ENCODE data around the gene DSE.

The DSE gene

DNA sequence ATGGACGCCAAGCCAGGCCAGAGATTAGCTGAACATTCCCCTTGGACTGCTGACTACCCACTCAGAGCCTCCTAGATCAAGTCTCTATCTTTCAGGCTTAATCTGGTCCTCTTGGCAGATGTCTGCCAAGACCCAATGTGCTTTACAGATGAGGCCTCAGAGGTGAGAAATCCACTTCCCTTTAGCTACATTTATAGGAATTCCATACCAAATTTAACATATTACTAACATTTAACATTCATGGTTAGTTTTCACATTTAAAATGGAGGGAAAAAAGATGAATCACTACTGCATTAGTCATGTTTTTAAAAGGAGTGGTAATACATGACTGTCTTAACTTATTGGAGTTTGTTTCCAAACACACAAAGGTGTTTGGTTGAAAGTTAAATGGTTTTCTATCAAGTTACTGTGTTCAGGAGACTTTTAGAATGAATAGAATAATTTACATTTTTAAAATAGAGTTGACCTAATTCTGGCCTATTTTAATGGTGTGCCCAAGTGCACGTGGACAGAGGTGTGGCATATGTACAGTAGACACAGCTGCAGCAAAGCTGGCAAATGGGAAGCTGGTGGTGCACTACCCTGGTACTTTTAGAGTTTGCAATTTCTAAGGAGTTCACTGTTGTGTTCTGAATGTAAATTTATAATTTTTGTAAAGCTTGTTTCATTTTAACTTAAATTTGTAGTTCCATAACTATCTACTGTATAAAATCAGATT is 48.5 kb downstream of the DSE start:
- no peak for FAIRE-seq

DNA sequence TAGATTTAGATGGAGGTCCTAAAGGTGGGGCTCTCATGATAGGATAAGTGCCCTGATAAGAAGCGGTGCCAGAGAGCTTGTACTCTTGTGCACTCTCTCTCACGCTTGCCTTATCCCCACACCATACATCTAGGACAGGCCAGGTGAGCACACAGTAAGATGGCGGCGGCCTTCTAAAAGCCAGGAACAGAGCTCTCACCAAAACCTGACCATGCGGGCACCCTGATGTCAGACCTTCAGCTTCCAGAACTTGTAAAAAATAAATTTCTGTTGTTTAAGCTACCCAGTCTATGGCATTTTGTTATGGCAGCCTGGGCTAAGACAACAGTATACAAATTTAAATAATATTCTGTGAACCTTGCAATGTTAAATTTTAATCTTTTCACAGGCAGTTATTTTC is 49.6 kb downstream of the DSE start:
- no peak for FAIRE-seq

DNA sequence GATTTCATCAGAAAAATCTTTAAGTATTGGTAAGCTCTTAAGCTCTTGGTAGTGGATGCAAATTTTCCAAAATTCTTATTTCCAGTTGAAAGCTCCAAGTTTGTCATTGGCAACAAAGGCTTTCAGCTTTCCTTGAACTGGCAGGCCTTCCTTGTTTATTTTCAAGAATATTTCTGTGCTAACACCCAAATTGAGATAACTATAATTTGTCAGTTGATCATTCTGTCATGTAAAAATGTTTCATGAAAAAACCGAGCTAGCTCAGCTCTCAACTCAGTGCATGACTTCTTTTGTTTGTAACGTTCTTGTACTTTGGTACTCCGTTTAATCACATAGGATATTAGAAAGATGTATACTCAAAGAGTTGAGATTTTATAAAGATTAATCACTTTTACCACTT is 51.5 kb downstream of the DSE start:
- FAIRE-seq = no peak

DNA sequence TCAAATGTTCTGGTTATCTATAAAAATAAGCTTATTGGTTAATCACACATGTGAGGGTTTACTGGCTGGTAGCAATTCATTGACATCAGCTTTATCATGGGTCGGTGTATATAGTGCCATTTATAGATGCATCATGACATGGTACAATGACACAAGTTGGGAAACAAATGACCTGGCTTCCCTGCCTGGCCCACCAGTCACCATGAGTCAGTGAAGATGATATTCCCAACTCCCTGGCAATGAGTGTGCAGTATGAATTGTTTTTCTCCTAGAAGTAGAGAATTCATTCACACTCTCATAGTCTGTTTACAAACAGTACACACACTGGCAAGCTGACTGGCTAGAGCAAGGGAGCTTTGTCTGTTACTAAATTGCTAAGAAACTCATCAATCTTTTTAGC is 53.3 kb downstream of the DSE start:
- no peak for FAIRE-seq

DNA sequence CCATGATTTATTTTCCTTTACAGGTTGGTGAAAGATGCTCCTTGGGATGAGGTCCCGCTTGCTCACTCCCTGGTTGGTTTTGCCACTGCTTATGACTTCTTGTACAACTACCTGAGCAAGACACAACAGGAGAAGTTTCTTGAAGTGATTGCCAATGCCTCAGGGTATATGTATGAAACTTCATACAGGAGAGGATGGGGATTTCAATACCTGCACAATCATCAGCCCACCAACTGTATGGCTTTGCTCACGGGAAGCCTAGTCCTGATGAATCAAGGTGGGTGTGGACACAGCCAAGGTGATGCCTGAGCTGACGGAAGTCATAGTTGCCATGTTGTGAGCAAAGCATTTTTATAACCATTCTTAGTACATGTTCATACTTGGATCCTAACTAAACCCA is 55.8 kb downstream of the DSE start:
- no peak for FAIRE-seq

DNA sequence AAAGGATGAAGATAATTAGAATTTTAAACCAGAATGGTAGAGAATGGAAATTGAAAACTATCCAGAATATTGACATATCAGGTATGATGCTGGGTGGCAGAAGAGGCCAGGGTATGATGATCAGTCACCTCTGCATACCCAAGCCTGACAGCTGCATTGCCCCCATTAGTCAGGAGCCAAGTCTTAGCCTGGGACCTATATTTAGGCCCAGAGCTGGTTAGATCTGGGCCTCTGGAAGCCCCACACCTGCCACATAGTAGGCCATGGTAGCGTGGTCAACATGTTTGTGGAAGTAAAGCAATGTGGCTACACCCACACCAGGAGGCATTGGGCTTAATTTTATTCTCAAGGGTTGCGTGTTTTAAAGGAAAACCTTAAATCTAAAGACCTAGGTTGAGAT is 58.4 kb downstream of the DSE start:
- FAIRE-seq = no peak

DNA sequence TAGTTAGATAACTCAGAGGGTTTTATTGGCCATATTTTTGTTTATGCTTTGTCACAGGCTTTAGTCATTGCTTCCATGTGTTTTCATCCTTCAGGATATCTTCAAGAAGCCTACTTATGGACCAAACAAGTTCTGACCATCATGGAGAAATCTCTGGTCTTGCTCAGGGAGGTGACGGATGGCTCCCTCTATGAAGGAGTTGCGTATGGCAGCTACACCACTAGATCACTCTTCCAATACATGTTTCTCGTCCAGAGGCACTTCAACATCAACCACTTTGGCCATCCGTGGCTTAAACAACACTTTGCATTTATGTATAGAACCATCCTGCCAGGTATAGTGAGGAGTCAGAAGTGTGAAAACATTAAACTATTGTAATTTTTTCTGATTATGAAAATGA is 60.1 kb downstream of the DSE start:
- no peak for FAIRE-seq

DNA sequence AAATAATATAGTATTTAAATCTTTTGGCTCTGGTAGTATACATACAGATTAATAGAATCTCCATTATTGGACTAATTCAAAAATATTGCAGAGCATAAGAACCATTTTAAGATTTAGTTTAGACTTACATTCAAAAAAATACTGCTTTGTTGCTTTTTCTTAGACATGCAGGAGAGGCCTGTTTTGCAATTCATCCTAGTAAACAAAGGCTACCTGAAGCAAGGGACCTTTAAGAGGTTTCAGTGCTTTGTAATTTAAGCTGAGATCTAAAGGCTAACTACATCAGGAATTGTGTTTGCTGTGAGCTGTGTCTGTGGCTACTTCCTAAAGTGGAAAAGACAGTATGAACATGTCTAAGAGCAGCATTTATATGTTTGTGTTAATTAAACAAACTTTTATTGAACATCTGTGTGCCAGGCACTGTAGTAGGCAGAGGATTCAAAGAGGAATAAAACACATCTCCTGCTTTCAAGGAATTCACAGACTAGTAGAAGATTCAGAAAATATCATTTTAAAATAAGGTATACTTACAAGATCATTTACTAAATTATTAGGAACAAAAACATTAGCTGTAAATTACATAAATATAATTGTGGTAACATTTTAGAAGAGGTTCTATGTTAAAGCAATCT is 61.3 kb downstream of the DSE start:
- FAIRE-seq = no peak

DNA sequence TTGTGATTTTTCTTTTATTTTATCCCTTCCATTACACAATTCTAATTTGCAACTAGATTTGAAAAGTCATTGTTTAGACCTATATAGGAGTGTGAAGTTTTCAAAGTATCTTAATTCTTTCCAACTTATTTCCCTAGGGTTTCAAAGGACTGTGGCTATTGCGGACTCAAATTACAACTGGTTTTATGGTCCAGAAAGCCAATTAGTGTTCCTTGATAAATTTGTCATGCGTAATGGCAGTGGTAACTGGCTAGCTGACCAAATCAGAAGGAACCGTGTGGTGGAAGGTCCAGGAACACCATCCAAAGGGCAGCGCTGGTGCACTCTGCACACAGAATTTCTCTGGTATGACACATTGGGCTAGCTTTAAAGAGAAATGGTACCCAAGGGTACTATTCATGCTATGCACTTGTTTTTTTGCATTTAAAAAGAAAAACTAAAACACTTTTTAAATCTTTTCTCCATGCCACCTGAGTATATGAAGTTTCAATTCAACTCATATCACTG is 62.5 kb downstream of the DSE start:
- no peak for FAIRE-seq

DNA sequence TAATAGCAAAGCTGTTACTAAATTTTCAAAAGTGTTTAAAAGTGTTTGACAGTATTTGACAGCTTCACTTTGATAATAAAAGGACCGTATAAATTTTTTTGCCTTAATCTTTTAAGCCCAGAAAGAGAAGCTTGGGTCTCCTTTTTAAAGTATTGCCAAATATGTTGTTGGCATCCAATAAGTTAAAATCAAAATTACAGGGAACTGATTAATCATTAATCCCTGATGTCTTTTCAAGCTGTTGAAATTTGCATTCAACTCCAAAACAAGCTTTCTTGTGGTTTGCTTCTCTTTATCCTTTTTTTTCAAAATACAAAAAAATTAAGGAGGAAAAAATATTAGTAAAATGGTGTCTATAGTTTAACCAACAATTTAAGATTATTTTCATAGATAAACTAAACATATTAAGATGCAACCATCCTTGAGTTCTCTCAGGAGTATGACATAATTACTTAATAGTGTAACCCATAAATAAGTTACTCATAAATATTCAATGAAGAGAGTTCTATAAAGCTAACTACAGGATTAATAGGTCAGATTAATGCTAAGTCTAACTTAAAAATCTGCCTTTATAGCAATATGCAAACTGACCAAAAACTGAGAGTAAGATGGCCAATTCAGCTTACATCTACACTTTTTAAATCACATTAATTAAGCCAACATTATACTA is 63.4 kb downstream of the DSE start:
- no peak for FAIRE-seq

DNA sequence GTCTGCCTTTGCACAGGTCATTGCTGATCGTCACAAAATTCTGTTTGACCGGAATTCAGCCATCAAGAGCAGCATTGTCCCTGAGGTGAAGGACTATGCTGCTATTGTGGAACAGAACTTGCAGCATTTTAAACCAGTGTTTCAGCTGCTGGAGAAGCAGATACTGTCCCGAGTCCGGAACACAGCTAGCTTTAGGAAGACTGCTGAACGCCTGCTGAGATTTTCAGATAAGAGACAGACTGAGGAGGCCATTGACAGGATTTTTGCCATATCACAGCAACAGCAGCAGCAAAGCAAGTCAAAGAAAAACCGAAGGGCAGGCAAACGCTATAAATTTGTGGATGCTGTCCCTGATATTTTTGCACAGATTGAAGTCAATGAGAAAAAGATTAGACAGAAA is 65.8 kb downstream of the DSE start:
- FAIRE-seq = no peak

DNA sequence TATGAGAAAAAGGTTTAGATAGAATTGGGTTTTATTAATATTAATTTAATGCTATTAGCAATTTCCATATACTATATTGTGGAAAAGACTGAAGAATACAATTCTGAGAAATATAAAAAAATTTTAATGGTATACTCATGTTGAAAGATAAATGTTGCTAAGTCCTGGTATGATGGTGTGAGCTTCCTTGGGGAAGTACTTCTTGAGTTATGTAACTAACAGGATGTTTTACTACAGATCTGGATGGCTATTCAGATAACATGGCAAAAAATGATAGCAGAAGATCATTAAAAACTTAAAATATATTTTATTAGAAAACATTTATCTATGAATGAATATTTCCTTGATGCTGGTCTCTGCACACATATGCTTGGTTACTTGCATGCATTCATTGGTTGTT is 66.9 kb downstream of the DSE start:
- no peak for FAIRE-seq

DNA sequence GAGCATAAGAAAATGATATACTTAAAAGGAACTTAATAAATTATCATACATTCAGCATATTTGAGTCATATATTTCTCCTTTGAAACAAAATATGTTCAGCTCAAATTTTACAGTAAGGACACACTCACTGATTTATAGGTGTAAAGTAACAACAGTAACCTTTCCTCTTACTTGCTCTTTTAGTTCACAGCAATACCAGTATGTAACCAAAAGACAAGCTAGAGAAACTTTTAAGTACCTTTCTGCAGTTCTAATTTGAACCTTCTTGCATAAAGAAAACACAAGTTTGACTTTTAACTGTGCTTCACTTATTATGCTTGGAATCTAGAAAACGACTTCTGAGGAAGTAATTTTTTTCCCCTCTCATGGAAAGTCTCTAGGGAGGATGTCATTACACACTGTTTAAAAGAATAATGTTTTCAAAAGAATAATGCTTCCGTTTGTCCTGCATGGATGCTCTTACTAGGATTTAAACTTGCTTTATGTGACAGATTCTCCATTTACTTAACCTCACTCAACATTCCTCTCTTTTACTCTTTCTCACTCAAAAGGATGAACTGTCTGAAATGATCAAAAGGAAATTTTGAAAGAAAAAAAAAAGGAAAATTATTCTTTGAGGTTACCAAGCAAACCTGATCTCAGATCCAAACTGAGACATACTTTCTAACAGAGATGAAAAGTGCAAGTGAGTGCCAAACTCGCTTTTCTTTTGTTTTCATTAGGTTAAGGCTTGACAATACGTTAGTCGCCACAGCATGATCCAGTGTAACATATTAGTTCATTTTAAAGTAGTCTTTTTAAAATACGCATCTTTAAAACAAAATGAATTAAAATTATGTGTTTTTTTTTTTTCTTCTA is 68.1 kb downstream of the DSE start:
- FAIRE-seq = no peak

DNA sequence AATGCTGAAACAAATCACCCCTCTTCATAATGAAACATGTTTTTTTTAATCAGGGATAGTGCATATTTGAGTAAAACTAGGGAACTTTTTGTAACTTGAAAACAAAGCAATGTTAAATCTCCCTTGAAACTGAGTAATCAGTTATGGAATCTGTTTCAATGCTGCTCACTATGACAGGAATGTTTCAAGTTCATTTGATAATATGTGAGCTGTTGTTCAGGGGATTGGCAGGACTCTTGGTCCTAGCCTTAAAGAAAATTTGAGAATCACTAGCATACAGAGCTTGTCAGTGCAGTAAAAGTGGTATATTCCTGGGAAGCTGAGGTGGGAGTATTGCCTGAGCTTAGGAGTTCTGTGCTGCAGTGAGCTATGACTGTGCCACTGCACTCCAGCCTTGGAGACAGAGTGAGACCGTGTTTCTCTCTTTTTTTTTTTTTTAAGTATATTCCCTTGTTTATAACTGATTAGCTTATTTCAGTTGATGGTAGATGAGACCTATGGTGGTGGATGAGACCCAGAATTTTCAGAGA is 68.8 kb downstream of the DSE start:
- FAIRE-seq = no peak

DNA sequence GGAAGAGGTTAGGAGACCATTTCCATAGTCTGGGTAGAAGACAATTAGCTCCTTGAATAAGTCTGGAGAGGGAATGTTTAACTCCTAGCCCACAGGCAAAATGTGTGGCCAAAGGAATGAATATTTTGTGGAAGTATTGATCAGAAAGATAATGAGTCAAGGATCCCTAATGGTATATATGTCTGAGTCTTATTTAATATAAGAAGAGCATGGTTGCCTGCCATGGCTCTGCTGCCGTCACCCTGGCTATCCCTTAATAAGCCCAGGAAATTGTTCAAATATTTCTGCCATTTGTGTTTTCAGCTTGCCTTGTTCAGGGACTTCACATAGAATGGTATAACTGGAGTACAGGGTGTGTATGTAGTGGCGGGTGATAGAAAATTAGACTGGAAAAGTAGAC is 72.4 kb downstream of the DSE start:
- FAIRE-seq = no peak

DNA sequence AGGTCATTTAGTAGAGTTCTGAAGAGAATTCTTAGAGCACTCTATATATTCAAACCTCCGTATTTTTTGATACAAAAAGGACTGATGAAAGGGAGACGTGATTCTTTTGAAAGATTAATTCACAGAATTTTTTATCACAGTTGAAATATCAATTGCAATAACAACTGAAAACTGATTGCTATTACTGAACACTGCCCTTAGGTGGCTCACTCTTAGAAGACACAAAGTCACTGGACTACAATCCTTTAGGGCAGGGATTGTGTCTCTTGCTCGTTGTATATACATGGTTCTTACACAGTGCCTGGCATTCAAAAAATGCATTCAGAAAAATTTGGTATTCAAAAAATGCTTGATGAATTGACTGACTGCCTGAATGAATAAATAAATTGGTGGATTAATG is 73.3 kb downstream of the DSE start:
- peak; percentile 68 for FAIRE-seq

DNA sequence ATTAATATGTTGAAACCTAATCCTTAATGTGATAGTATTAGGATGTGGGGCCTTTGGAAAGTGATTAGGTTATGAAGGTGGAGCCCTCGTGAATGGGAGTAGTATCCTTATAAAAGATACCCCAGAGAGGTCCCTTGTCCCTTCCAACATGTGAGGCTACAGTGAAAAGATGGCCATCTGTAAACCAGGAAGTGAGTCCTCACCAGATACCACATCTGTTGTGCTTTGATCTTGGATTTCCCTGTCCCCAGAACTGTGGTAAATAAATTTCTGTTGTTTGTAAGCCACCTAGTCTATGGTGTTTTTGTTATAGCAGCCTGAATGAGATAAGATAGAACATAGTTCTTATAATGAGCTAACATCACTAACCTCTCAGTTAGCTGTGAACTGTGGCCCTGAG is 73.8 kb downstream of the DSE start:
- FAIRE-seq = no peak

DNA sequence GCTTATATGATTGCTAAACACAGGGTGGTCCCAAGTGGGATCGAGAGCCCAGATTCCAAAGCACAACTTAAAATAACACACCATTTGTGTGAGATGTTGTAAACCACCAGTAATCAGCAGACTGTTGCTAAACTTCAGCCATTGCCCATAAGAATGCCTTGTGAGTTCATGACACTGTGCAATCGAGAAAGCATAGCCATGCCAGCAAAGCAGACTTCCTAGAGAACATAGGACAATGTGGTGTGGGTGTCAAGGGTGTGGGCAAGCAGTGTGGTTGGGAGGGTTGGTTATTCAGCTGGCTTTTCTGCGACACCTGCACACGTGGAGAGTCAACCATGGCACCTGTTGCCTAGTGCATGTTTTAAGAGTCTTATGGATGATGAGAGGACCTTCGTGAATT is 74.4 kb downstream of the DSE start:
- FAIRE-seq = no peak

DNA sequence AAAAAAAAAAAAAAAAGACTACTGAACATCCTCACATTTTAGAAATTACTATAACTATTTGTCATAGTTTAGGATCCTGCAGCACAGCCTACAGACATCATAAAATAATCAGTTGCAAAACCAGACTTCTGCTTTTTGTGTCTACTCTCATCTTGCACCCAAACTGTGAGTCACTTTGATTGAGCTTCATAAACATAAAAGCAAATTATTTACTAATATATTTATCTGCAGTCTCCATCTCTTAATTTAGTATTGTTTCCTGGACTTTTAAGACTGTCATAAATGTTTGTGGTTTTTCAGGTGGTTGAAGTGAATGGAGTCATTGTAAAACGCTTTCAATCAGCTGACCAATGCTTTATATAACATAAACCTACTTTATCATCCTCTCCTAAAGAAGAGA is 75.7 kb downstream of the DSE start:
- no peak for FAIRE-seq

DNA sequence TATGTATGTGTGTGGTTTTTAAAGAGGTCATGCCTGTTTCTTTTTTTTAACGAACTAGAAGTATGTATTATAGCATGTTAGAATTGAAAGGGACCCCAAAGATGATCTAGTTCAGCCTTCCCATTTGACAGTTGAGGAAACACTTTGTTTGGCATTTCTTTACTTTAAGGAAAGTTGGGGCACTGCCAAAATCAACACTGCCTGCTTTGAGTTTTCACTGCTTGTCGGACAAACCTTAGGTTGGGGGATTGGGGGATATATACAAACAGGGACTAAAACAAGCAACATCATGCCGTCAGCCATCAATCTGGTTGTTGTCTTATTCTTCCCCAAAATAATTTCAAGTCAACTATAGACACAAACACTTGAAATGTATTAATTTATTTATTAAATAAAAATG is 76.3 kb downstream of the DSE start:
- FAIRE-seq = no peak

DNA sequence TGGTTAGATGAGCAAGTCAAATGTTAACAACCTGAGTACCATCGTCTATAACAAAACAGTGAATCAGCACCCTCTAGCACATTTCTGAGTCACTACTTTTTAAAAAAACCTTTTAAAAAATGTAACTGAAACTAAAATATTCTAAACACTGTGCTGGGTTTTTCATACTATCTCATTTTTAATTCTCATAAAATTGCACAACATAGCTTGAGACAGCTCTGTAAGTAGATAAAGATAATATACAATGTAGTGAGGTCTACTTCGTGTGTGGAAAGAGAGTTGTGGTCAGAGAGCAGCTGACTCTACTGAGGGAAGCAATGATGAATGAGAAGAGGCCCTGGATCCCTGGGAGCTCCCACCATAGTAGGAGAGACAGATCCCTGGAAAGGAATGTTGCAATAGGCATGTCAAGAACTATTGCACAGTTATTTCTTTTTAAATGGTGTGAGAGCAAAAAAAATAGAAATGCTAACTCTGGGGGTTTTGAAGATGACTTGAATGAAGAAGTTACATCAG is 76.8 kb downstream of the DSE start:
- no peak for FAIRE-seq

DNA sequence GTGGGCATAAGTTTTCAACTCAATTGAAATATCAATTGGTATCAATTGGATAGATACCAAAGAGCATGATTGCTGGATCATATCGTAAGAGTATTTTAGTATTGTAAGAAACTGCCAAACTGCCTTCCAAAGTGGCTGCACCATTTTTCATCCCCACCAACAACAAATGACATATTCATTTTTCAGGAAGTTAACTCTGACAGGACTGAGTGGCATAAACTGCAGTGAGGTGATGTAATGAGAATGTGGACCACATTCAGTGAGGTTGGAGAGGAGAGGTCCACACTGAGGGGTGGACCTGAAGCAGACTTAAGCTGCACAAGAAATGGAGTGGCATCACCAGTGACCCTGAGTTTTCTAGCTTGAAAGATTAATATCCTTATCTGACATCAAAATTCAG is 78.8 kb downstream of the DSE start:
- FAIRE-seq = no peak

DNA sequence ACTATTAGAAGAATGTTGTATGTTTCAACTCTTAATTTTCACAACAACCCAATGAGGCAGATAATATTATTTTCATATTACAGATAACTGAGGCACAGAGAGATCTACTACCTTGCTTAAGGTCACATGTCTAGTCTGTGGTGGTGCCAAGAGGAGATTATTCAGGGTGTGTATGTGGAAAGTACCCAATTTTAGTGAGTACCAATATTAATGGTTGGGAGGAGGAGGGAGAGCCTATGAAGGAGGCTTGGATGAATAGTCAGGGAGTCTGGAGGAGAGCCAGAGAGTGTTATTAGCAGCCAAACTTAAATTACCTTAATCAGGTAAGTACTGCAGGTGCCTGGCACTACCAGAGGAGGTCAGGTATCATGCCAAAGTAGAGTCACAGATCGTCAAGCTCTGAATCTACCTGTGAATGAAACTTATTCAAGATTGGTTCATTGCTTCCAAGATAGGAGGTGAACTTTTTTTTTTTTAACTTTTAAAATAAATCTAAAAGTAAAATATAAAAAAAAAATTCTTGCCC is 79.5 kb downstream of the DSE start:
- FAIRE-seq = no peak
